Muscle of back (tissue), 10 donors: Measurements from ENCODE around the gene MRPS25. TPM values are rescaled to one million over a fixed set of nuclear protein-coding genes. Genes with fewer than 3 reads are reported as not detected.

Source experiments
- polyA plus RNA-seq, 10 donors: library from polyadenylated mRNA; unstranded; fragments of 120-200 nt; gene quantifications; one replicate each; pipeline ENCODE4 v1.2.1, GENCODE V29; 2013; ENCODE audit not compliant: insufficient read length in 10 of 10

MRPS25 gene
- polyA plus RNA-seq, 10 donors, result 34.6 to 61.7 (median 42.8) TPM

Other genes starting within 250 kb of the MRPS25 start
- gene FGD5, start 246.4 kb downstream of the MRPS25 start, polyA plus RNA-seq, result 10 to 100 TPM; 17.2 to 28.6 (median 20.1) TPM
- gene NR2C2, start 117.7 kb downstream of the MRPS25 start, polyA plus RNA-seq, result 10 to 100 TPM; 25.7 to 43.4 (median 33.8) TPM
- 10 to 100 TPM; 17.4 to 25.3 (median 23.4) TPM for gene RBSN, start 33.8 kb upstream of the MRPS25 start, polyA plus RNA-seq
- gene CAPN7, start 140.9 kb upstream of the MRPS25 start, polyA plus RNA-seq, result 10 to 100 TPM; 22.2 to 36.3 (median 27.6) TPM